HEK293 (cell line): ENCODE measurements around the gene ST7L.

ENCODE experiments used
- CTCF ChIA-PET: fragments of 350-600 bp; formaldehyde crosslinking; extraction: SDS; loops from one replicate; lab custom pipeline; 2021; ENCODE audit warnings: antibody characterized with exemption; lab: Yijun Ruan, JAX
- POLR2A ChIA-PET: fragments of 300-600 bp; formaldehyde crosslinking; extraction: SDS; loops from one replicate; lab custom pipeline; 2020; ENCODE audit warnings: antibody characterized with exemption, inconsistent platforms; lab: Yijun Ruan, JAX
- H3K27ac ChIP-seq: fragments of 200-500 bp; sonication (Bioruptor generic); 2 replicates; pipeline ENCODE4 v1.5.1; 2014; ENCODE audit warnings: low read depth, low read length, control low read depth, inconsistent platforms; ENCODE audit errors: extremely low read depth
- H3K36me3 ChIP-seq, 2 experiments: fragments of 200-500 bp in 1 of 2; sonication (Bioruptor generic) in 1 of 2; 1 replicate in 1 of 2; 2 replicates in 1 of 2; pipeline ENCODE4 v1.5.1; 2014 to 2017; ENCODE audit warnings: inconsistent platforms in 2 of 2, low read length in 2 of 2; ENCODE audit not compliant: control insufficient read depth in 2 of 2, insufficient read depth in 1 of 2
- H3K4me1 ChIP-seq: fragments of 200-500 bp; sonication (Bioruptor generic); 2 replicates; pipeline ENCODE4 v1.5.1; 2014; ENCODE audit warnings: mild to moderate bottlenecking, low read length, inconsistent platforms; ENCODE audit not compliant: control insufficient read depth, insufficient read depth
- H3K4me3 ChIP-seq: 2 replicates; pipeline ENCODE4 v1.5.1; 2011; ENCODE audit warnings: low read depth, mild to moderate bottlenecking, control low read depth, low read length, moderate library complexity
- H3K9me3 ChIP-seq: fragments of 200-500 bp; sonication (Bioruptor generic); 2 replicates; pipeline ENCODE4 v1.5.1; 2014; ENCODE audit warnings: low read depth, low read length, inconsistent platforms; ENCODE audit not compliant: control insufficient read depth, insufficient read depth
- FEZF1 ChIP-seq: fragments of 450-650 bp; formaldehyde crosslinking; IDR thresholded peaks from 2 replicates; pipeline ENCODE4 v1.5.1; 2016; ENCODE audit warnings: missing biosample characterization, missing genetic modification characterization
- HOXD13 ChIP-seq: sonication (generic); formaldehyde crosslinking; IDR thresholded peaks from 2 replicates; pipeline ENCODE4 v1.8.0; 2022; ENCODE audit warnings: missing genetic modification reagents, borderline replicate concordance
- KLF10 ChIP-seq: fragments of 450-650 bp; IDR thresholded peaks from 2 replicates; pipeline ENCODE4 v1.5.1; 2018; ENCODE audit warnings: missing biosample characterization, mild to moderate bottlenecking, missing genetic modification characterization
- PRDM1 ChIP-seq: fragments of 450-650 bp; formaldehyde crosslinking; IDR thresholded peaks from 2 replicates; pipeline ENCODE4; 2016; ENCODE audit warnings: missing biosample characterization, missing genetic modification characterization
- SCRT1 ChIP-seq: fragments of 450-650 bp; formaldehyde crosslinking; IDR thresholded peaks from 2 replicates; pipeline ENCODE4 v1.5.1; 2016; ENCODE audit warnings: missing biosample characterization, missing genetic modification characterization, borderline replicate concordance
- SP7 ChIP-seq: fragments of 450-650 bp; formaldehyde crosslinking; IDR thresholded peaks from 2 replicates; pipeline ENCODE4 v1.5.1; 2016; ENCODE audit warnings: missing biosample characterization, missing genetic modification characterization
- WT1 ChIP-seq: fragments of 450-650 bp; formaldehyde crosslinking; IDR thresholded peaks from 2 replicates; pipeline ENCODE4 v1.5.1; 2016; ENCODE audit warnings: missing biosample characterization, missing genetic modification characterization
- YY1 ChIP-seq: fragments of 450-650 bp; formaldehyde crosslinking; IDR thresholded peaks from 2 replicates; pipeline ENCODE4 v1.5.1; 2018; ENCODE audit warnings: missing biosample characterization, missing genetic modification characterization
- ZEB2 ChIP-seq: fragments of 450-650 bp; formaldehyde crosslinking; IDR thresholded peaks from 2 replicates; pipeline ENCODE4 v1.5.1; 2016; ENCODE audit warnings: missing biosample characterization, missing genetic modification characterization
- ZNF114 ChIP-seq: fragments of 450-650 bp; formaldehyde crosslinking; IDR thresholded peaks from 2 replicates; pipeline ENCODE4 v1.5.0; 2017; ENCODE audit warnings: missing biosample characterization, missing genetic modification characterization
- ZNF132 ChIP-seq: fragments of 450-650 bp; formaldehyde crosslinking; IDR thresholded peaks from 2 replicates; pipeline ENCODE4 v1.5.1; 2017; ENCODE audit warnings: missing biosample characterization, missing genetic modification characterization, borderline replicate concordance
- ZNF138 ChIP-seq: fragments of 450-650 bp; formaldehyde crosslinking; IDR thresholded peaks from 2 replicates; pipeline ENCODE4 v1.5.1; 2016; ENCODE audit warnings: missing biosample characterization, missing genetic modification characterization, borderline replicate concordance
- ZNF146 ChIP-seq: fragments of 450-650 bp; formaldehyde crosslinking; IDR thresholded peaks from 2 replicates; pipeline ENCODE4 v1.5.1; 2016; ENCODE audit warnings: missing biosample characterization, missing genetic modification characterization
- ZNF211 ChIP-seq: fragments of 450-650 bp; formaldehyde crosslinking; IDR thresholded peaks from 2 replicates; pipeline ENCODE4 v1.5.1; 2016; ENCODE audit warnings: low read depth, missing biosample characterization, missing genetic modification characterization
- ZNF223 ChIP-seq: fragments of 450-650 bp; formaldehyde crosslinking; IDR thresholded peaks from 2 replicates; pipeline ENCODE4 v1.5.1; 2016; ENCODE audit warnings: missing biosample characterization, missing genetic modification characterization
- ZNF335 ChIP-seq: fragments of 450-650 bp; formaldehyde crosslinking; conservative IDR thresholded peaks from 2 replicates; pipeline ENCODE4 v1.5.1; 2016; ENCODE audit warnings: missing biosample characterization, missing genetic modification characterization
- ZNF473 ChIP-seq: fragments of 450-650 bp; formaldehyde crosslinking; IDR thresholded peaks from 2 replicates; pipeline ENCODE4 v1.5.1; 2017; ENCODE audit warnings: missing biosample characterization, missing genetic modification characterization
- ZNF48 ChIP-seq: fragments of 450-650 bp; formaldehyde crosslinking; IDR thresholded peaks from 2 replicates; pipeline ENCODE4 v1.5.1; 2016; ENCODE audit warnings: missing biosample characterization, missing genetic modification characterization
- ZNF529 ChIP-seq: fragments of 450-650 bp; formaldehyde crosslinking; IDR thresholded peaks from 2 replicates; pipeline ENCODE4 v1.5.1; 2017; ENCODE audit warnings: missing genetic modification characterization, missing biosample characterization; ENCODE audit not compliant: insufficient replicate concordance
- ZNF561 ChIP-seq: fragments of 450-650 bp; IDR thresholded peaks from 2 replicates; pipeline ENCODE4 v1.5.1; 2018; ENCODE audit warnings: missing biosample characterization, missing genetic modification characterization, borderline replicate concordance
- ZNF600 ChIP-seq: fragments of 450-650 bp; formaldehyde crosslinking; IDR thresholded peaks from 2 replicates; pipeline ENCODE4 v1.5.1; 2016; ENCODE audit warnings: missing biosample characterization, missing genetic modification characterization
- ZNF629 ChIP-seq: fragments of 450-650 bp; formaldehyde crosslinking; IDR thresholded peaks from 2 replicates; pipeline ENCODE4 v1.5.1; 2017; ENCODE audit warnings: missing biosample characterization, missing genetic modification characterization
- ZNF664 ChIP-seq: fragments of 450-650 bp; formaldehyde crosslinking; IDR thresholded peaks from 2 replicates; pipeline ENCODE4 v1.5.1; 2016; ENCODE audit warnings: missing biosample characterization, missing genetic modification characterization
- ZNF791 ChIP-seq: fragments of 450-650 bp; formaldehyde crosslinking; IDR thresholded peaks from 2 replicates; pipeline ENCODE4 v1.5.1; 2016; ENCODE audit warnings: missing biosample characterization, missing genetic modification characterization
- ZXDB ChIP-seq: fragments of 450-650 bp; formaldehyde crosslinking; IDR thresholded peaks from 2 replicates; pipeline ENCODE4 v1.5.1; 2016; ENCODE audit warnings: missing biosample characterization, missing genetic modification characterization
- TF ChIP-seq, protein P1 (sequence below): fragments of 450-650 bp; formaldehyde crosslinking; IDR thresholded peaks from 2 replicates; pipeline ENCODE4 v1.5.1; 2016; ENCODE audit warnings: missing biosample characterization, missing genetic modification characterization
- TF ChIP-seq, protein P2 (sequence below): fragments of 450-650 bp; formaldehyde crosslinking; IDR thresholded peaks from 2 replicates; pipeline ENCODE4; 2016; ENCODE audit warnings: missing biosample characterization, missing genetic modification characterization
- TF ChIP-seq, protein P3 (sequence below): sonication (generic); formaldehyde crosslinking; IDR thresholded peaks from 2 replicates; pipeline ENCODE4 v1.8.1; 2022; ENCODE audit warnings: mild to moderate bottlenecking, moderate library complexity, missing genetic modification reagents
- TF ChIP-seq, protein P4 (sequence below): fragments of 450-650 bp; formaldehyde crosslinking; IDR thresholded peaks from 2 replicates; pipeline ENCODE4 v1.5.1; 2016; ENCODE audit warnings: missing biosample characterization, missing genetic modification characterization
- TF ChIP-seq, protein P5 (sequence below): fragments of 450-650 bp; formaldehyde crosslinking; optimal IDR thresholded peaks from 2 replicates; pipeline ENCODE3; 2016; ENCODE audit warnings: missing biosample characterization, mild to moderate bottlenecking, missing genetic modification characterization

Gene ST7L, protein sequence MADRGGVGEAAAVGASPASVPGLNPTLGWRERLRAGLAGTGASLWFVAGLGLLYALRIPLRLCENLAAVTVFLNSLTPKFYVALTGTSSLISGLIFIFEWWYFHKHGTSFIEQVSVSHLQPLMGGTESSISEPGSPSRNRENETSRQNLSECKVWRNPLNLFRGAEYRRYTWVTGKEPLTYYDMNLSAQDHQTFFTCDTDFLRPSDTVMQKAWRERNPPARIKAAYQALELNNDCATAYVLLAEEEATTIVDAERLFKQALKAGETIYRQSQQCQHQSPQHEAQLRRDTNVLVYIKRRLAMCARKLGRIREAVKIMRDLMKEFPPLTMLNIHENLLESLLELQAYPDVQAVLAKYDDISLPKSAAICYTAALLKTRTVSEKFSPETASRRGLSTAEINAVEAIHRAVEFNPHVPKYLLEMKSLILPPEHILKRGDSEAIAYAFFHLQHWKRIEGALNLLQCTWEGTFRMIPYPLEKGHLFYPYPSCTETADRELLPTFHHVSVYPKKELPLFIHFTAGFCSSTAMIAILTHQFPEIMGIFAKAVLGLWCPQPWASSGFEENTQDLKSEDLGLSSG

DNA sequence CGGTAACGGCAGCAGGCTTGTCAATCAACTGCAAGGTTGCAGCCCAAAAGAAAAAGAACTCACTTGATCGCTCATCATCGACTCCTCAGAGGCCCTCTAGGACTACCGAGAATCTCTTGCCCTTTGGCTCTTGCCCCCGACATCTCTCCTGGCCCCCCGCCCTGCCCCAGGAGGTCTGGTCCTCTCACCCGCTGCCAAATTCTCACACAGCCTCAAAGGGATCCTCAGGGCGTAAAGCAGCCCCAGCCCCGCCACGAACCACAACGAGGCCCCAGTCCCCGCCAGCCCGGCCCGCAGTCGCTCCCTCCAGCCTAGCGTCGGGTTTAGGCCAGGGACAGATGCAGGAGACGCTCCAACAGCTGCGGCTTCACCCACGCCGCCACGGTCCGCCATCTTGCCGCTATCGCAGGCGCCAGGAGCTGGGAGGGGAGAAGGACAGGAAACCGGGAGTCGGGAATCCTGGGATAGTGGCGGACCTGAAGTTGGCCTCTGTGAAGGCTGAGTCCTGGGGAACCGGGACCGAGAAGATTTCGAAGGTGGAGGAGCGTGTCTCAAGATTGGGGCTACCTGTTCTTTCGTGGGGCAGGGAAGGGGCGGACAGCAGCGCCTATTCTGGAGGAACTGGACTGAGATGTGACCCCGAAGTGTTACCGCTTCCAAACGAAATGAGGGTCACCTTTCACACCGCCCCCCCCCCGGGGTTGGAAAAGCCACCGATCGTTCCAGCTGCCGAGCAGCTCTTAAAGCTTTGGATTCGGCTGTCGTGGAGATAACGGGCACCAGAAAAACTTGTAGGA lies at the start of gene ST7L:
TSS of gene ST7L (minus strand) at position 421 of the 797 bp plus-strand sequence. CDS start at position 393, 28 bp downstream.
- H3K4me3 ChIP-seq: peak within 1 kb of the TSS; percentile 99
- peak within 1 kb of the TSS; percentile 94 for H3K27ac ChIP-seq
- ChIA-PET CTCF (interaction anchor here (1.2 to 4.4 kb wide), 6 partner anchors 89 to 228 kb away, joined by 3 to 27 read pairs (median 5); no protein-coding TSS in a partner anchor), POLR2A (interaction anchor here (0.6 to 3.2 kb wide), 18 partner anchors 8 to 229 kb away, joined by 3 to 22 read pairs (median 4); partner anchors contain the start of genes MOV10, PPM1J and RHOC)
- no peaks in the 10 kb centered on the region for H3K9me3 ChIP-seq
- H3K4me1 ChIP-seq: no peaks in the 10 kb centered on the region
- H3K36me3 ChIP-seq: peaks cover 18% of the 10 kb centered on the region in 2 experiments
- TF ChIP-seq ZNF791 (tag by site-specific recombination) (no peak), ZNF529 (tag by site-specific recombination) (no peak), ZNF48 (tag by site-specific recombination) (no peak), SP7 (tag by site-specific recombination) (peak; percentile 40; the same call in 1 of the 2 replicates), WT1 (tag by site-specific recombination) (0 out of 2 replicates have a peak, but pooled peaks have one; percentile 9), ZNF132 (tag by site-specific recombination) (no peak), ZNF146 (tag by site-specific recombination) (no peak), ZXDB (tag by site-specific recombination) (peak; percentile 64), ZNF211 (tag by site-specific recombination) (no peak), KLF10 (no peak), ZNF223 (tag by site-specific recombination) (no peak), ZNF629 (tag by site-specific recombination) (no peak), FEZF1 (tag by site-specific recombination) (no peak), ZEB2 (tag by site-specific recombination) (0 out of 2 replicates have a peak, but pooled peaks have one; percentile 75), YY1 (peak; percentile 95), ZNF600 (0 out of 2 replicates have a peak, but pooled peaks have one; percentile 14), SCRT1 (tag by site-specific recombination) (0 out of 2 replicates have a peak, but pooled peaks have one; percentile 8), ZNF114 (no peak), ZNF138 (no peak), ZNF335 (tag by site-specific recombination) (peak; percentile 14; the same call in 1 of the 2 replicates), ZNF473 (tag by site-specific recombination) (no peak), PRDM1 (no peak), HOXD13 (no peak), ZNF664 (no peak), ZNF561 (tag by site-specific recombination) (no peak; the same call in 1 of the 2 replicates)
- TF ChIP-seq, protein P1, sequence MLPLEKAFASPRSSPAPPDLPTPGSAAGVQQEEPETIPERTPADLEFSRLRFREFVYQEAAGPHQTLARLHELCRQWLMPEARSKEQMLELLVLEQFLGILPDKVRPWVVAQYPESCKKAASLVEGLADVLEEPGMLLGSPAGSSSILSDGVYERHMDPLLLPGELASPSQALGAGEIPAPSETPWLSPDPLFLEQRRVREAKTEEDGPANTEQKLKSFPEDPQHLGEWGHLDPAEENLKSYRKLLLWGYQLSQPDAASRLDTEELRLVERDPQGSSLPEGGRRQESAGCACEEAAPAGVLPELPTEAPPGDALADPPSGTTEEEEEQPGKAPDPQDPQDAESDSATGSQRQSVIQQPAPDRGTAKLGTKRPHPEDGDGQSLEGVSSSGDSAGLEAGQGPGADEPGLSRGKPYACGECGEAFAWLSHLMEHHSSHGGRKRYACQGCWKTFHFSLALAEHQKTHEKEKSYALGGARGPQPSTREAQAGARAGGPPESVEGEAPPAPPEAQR (tag by site-specific recombination): no peak
- TF ChIP-seq, protein P2, sequence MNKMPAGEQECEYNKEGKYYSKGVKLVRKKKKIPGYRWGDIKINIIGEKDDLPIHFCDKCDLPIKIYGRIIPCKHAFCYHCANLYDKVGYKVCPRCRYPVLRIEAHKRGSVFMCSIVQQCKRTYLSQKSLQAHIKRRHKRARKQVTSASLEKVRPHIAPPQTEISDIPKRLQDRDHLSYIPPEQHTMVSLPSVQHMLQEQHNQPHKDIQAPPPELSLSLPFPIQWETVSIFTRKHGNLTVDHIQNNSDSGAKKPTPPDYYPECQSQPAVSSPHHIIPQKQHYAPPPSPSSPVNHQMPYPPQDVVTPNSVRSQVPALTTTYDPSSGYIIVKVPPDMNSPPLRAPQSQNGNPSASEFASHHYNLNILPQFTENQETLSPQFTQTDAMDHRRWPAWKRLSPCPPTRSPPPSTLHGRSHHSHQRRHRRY (tag by site-specific recombination): no peak
- TF ChIP-seq, protein P3, sequence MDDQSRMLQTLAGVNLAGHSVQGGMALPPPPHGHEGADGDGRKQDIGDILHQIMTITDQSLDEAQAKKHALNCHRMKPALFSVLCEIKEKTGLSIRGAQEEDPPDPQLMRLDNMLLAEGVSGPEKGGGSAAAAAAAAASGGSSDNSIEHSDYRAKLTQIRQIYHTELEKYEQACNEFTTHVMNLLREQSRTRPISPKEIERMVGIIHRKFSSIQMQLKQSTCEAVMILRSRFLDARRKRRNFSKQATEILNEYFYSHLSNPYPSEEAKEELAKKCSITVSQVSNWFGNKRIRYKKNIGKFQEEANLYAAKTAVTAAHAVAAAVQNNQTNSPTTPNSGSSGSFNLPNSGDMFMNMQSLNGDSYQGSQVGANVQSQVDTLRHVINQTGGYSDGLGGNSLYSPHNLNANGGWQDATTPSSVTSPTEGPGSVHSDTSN: no peak
- TF ChIP-seq, protein P4, sequence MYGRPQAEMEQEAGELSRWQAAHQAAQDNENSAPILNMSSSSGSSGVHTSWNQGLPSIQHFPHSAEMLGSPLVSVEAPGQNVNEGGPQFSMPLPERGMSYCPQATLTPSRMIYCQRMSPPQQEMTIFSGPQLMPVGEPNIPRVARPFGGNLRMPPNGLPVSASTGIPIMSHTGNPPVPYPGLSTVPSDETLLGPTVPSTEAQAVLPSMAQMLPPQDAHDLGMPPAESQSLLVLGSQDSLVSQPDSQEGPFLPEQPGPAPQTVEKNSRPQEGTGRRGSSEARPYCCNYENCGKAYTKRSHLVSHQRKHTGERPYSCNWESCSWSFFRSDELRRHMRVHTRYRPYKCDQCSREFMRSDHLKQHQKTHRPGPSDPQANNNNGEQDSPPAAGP (tag by site-specific recombination): no peak; the same call in none of the 2 replicates
- TF ChIP-seq, protein P5, sequence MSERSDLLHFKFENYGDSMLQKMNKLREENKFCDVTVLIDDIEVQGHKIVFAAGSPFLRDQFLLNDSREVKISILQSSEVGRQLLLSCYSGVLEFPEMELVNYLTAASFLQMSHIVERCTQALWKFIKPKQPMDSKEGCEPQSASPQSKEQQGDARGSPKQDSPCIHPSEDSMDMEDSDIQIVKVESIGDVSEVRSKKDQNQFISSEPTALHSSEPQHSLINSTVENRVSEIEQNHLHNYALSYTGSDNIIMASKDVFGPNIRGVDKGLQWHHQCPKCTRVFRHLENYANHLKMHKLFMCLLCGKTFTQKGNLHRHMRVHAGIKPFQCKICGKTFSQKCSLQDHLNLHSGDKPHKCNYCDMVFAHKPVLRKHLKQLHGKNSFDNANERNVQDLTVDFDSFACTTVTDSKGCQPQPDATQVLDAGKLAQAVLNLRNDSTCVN (tag by site-specific recombination): no peak
